PC-3 (cell line): ENCODE measurements around the gene STXBP1.
"Not testable (repeated sequence)": the region's sequence is repeated elsewhere in the genome, so short reads cannot be mapped to it uniquely, and the experiment has no call there.

Experiments used
- CTCF ChIP-seq: fragments of 300-600 bp; sonication (generic); conservative IDR thresholded peaks from 2 replicates; pipeline ENCODE4 v1.5.1; 2017; ENCODE audit warnings: antibody characterized with exemption, low read depth, mild to moderate bottlenecking, low read length
- EZH2 ChIP-seq: fragments of 300-600 bp; sonication (generic); IDR thresholded peaks from one replicate; pipeline ENCODE4 v1.6.1; 2017; ENCODE audit warnings: antibody characterized with exemption, mild to moderate bottlenecking, low read length; ENCODE audit not compliant: unreplicated experiment

- TF ChIP-seq CTCF, EZH2: not testable (repeated sequence)
Measured at GRCh38 chr9:127577194-127577593, 34.9 kb upstream of the STXBP1 start.
